NCI-H2227 treated with DMSO at 0.1 percent for 48 hours (cell line): ENCODE results near the gene CFC1.
"Not testable (repeated sequence)": the region's sequence is repeated elsewhere in the genome, so short reads cannot be mapped to it uniquely, and the experiment has no call there.

Experiments
- DNase-seq: peaks from one replicate; lab custom pipeline; 2025; lab: John Stamatoyannopoulos, UW

CFC1 gene

GRCh38 chr2:130583582-130583981, 15.8 kb downstream of the CFC1 start:
- DNase-seq = not testable (repeated sequence)

- not testable (repeated sequence) for DNase-seq
Observed at GRCh38 chr2:130582970-130583369, 16.4 kb downstream of the CFC1 start.

- not testable (repeated sequence) for DNase-seq
Observed at GRCh38 chr2:130581491-130581890, 17.9 kb downstream of the CFC1 start.

GRCh38 chr2:130579121-130579520, 20.3 kb downstream of the CFC1 start:
- DNase-seq = not testable (repeated sequence)

- DNase-seq = not testable (repeated sequence)
Observed at GRCh38 chr2:130577559-130577958, 21.8 kb downstream of the CFC1 start.

- not testable (repeated sequence) for DNase-seq
Observed at GRCh38 chr2:130576209-130576784, 23.1 kb downstream of the CFC1 start.

- not testable (repeated sequence) for DNase-seq
Observed at GRCh38 chr2:130574230-130574629, 25.1 kb downstream of the CFC1 start.

- DNase-seq = not testable (repeated sequence)
Observed at GRCh38 chr2:130571929-130572328, 27.4 kb downstream of the CFC1 start.

- DNase-seq = not testable (repeated sequence)
Observed at GRCh38 chr2:130566165-130566564, 33.2 kb downstream of the CFC1 start.

- DNase-seq = not testable (repeated sequence)
Observed at GRCh38 chr2:130556441-130556840, 42.9 kb downstream of the CFC1 start.

- not testable (repeated sequence) for DNase-seq
Observed at GRCh38 chr2:130554178-130554577, 45.2 kb downstream of the CFC1 start.

- DNase-seq = not testable (repeated sequence)
Observed at GRCh38 chr2:130549475-130549874, 49.9 kb downstream of the CFC1 start.

GRCh38 chr2:130548418-130548817, 51.0 kb downstream of the CFC1 start:
- DNase-seq = not testable (repeated sequence)

- DNase-seq = not testable (repeated sequence)
Observed at GRCh38 chr2:130544978-130545377, 54.4 kb downstream of the CFC1 start.

GRCh38 chr2:130543785-130544528, 55.4 kb downstream of the CFC1 start:
- not testable (repeated sequence) for DNase-seq

- not testable (repeated sequence) for DNase-seq
Observed at GRCh38 chr2:130542789-130543188, 56.6 kb downstream of the CFC1 start.
